T-helper 1 cell treated with Interleukin-12 subunit alpha and Interleukin-12 subunit beta and Interleukin-4 antibody, amounts not matched to agents 30 μg/mL and 1 μg/mL, for 36 hours (primary cell): ENCODE results near the gene PFKM.

Experiments used
- H3K27ac Mint-ChIP-seq: one replicate; pipeline ENCODE4 v1.8.0; 2021; ENCODE audit warnings: mild to moderate bottlenecking, mixed read lengths
- H3K27me3 Mint-ChIP-seq: one replicate; pipeline ENCODE4 v1.8.0; 2021; ENCODE audit warnings: low read depth, mixed read lengths
- H3K36me3 Mint-ChIP-seq: one replicate; pipeline ENCODE4 v1.8.0; 2021; ENCODE audit warnings: low read depth, mixed read lengths
- H3K4me1 Mint-ChIP-seq: one replicate; pipeline ENCODE4 v1.8.0; 2021; ENCODE audit warnings: low read depth, mixed read lengths
- H3K4me3 Mint-ChIP-seq: one replicate; pipeline ENCODE4 v1.8.0; 2021; ENCODE audit warnings: mild to moderate bottlenecking, moderate library complexity, mixed read lengths
- H3K9me3 Mint-ChIP-seq: one replicate; pipeline ENCODE4 v1.8.0; 2021; ENCODE audit warnings: mixed read lengths

Gene PFKM

DNA sequence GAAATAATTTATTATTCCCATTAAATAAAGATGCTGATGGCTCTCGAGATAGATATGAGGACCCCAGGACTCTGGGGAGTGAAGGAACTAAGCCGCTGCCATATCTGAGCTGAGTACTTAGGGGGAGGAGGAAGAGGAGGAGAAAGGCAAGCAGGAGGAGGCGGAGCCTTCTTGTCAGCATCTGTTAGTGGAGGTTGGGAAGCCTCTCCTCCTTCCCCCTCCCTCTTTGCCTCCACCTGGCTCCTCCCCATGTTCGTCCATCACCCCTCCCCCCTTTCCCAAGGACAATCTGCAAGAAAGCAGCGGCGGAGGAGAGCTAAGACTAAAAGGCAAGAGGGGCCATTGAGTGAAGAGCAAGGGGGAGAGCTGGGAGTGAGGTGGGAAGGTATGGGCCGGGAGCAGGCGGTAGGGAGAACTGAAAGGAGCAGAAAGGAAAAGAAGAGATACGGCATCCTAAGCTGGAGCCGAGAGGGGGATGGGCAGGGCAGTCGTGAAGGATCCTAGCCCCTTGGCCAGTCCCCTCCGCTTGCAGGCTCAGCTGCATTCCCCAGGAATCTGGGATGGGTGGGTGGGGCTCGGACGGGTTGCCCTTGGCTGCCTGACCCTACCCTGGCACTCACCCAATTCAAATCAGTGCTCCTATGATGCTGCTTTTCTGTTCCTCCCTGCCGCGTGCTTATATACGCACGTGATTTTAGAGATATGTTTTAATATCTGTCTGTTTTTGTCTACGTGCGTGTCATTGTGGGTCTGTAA is at the start of gene PFKM:
Gene PFKM (plus strand): TSS at position 287 of the 756 bp plus-strand sequence. CDS start 3,411 bp downstream, outside the sequence.
- no peaks in the 10 kb centered on the region for H3K9me3 Mint-ChIP-seq
- H3K4me1 Mint-ChIP-seq: peaks cover 19% of the 10 kb centered on the region
- H3K36me3 Mint-ChIP-seq: peaks cover 4% of the 10 kb centered on the region
- H3K4me3 Mint-ChIP-seq: peak within 1 kb of the TSS; percentile 97
- peaks cover 23% of the 10 kb centered on the region for H3K27me3 Mint-ChIP-seq
- peak within 1 kb of the TSS; percentile 72 for H3K27ac Mint-ChIP-seq

DNA sequence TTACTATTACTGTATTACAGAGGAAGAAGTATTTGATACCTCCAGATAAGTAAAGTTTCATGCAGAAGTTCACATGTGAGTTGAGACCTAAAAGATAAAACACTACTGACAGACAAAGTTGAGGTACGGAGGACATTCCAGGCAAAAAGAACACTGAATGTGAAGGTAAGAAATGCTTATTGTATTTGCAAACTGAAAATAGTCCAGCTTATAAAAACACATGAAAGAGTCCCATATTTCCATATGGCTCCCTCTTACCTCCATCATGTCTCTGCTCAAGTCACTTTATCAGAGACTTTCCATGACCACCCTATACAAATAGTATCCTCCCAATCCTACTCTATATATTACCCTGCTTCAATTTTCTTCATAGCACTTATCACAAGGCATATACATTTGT is 49.1 kb upstream of the PFKM start:
- peaks cover 5% of the 10 kb centered on the region for H3K4me1 Mint-ChIP-seq
- no peak overlapping the region for H3K27ac Mint-ChIP-seq
- no peaks in the 10 kb centered on the region for H3K9me3 Mint-ChIP-seq
- peaks cover 38% of the 10 kb centered on the region for H3K36me3 Mint-ChIP-seq
- H3K27me3 Mint-ChIP-seq: no peaks in the 10 kb centered on the region
- H3K4me3 Mint-ChIP-seq: no peak overlapping the region

DNA sequence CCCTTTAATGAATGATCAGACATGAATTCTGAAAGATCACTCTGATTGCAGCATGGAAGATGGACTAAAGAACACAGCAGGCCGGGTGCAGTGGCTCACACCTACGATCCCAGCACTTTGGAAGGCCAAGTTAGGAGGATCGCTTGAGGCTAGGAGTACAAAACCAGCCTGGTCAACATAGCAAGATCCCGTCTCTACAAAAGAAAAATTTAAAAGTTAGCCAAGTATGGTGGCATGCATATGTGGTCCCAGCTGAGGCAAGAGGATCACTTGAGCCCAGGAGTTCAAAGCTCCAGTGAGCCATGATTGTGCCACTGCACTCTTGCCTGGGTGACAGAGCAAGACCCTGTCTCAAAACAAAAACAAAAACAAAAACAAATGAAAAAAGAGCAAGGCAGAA is 48.4 kb upstream of the PFKM start:
- no peak overlapping the region for H3K4me3 Mint-ChIP-seq
- peaks cover 37% of the 10 kb centered on the region for H3K36me3 Mint-ChIP-seq
- peak overlapping the region; percentile 32 for H3K27ac Mint-ChIP-seq
- H3K9me3 Mint-ChIP-seq: no peaks in the 10 kb centered on the region
- no peaks in the 10 kb centered on the region for H3K27me3 Mint-ChIP-seq
- peaks cover 7% of the 10 kb centered on the region for H3K4me1 Mint-ChIP-seq

DNA sequence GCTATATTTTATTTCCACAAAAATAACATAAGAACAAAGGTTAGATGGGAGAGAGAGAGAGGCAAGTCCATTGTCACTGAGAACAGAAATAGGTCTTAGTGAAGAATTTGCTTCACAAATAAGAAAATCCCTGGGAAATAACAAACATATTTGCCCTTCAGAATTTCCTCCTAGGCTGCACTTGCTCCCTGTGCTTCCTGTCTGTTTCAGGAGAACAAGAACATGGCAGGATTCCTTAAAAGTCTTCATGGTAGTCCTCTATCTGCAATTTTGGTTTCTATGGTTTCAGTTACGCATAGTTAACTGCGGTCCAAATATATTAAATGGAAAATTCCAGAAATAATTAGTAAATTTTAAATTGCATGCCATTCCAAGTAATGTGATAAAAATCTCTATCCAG is 47.4 kb upstream of the PFKM start:
- Mint-ChIP-seq H3K9me3 (no peaks in the 10 kb centered on the region), H3K4me1 (peaks cover 8% of the 10 kb centered on the region), H3K27me3 (no peaks in the 10 kb centered on the region), H3K27ac (no peak overlapping the region), H3K36me3 (peaks cover 38% of the 10 kb centered on the region), H3K4me3 (no peak overlapping the region)

DNA sequence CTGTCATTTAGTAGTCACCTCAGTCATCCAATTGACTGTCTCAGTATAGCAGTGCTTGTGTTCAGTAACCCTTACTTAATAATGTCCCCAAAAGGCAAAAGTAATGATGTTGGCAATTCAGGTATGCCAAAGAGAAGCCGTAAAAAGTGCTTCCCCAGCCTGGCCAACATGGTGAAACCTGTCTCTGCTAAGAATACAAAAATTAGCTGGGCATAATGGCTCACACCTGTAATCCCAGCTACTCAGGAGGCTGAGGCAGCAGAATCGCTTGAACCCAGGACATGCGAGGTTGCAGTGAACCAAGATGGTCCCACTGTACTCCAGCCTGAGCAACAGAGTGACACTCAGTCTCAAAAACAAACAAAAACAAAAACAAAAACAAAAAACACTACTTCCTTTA is 46.9 kb upstream of the PFKM start:
- Mint-ChIP-seq H3K27me3 (no peaks in the 10 kb centered on the region), H3K9me3 (no peaks in the 10 kb centered on the region), H3K27ac (no peak overlapping the region), H3K36me3 (peaks cover 39% of the 10 kb centered on the region), H3K4me3 (no peak overlapping the region), H3K4me1 (peaks cover 7% of the 10 kb centered on the region)

DNA sequence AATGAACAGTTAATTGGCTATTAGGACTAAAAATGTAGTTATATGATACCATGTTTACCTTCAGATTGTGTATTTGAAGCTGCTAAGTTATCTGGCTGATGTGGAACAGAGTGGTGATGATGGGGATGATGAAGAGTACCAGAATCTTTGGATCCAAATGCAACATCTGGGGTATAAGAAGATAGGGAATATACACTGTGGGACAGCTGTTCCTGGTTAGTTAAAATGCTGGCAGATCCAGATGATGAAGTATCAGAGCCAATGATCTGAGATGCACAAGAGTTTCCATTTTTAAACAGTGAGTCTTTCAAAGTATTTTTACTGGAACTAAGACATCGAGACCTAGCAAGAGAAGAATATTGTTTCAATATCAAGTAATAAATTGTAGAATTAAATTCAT is 44.9 kb upstream of the PFKM start:
- Mint-ChIP-seq H3K36me3 (peaks cover 37% of the 10 kb centered on the region), H3K4me1 (peaks cover 3% of the 10 kb centered on the region), H3K27me3 (no peaks in the 10 kb centered on the region), H3K9me3 (no peaks in the 10 kb centered on the region), H3K4me3 (no peak overlapping the region), H3K27ac (no peak overlapping the region)

DNA sequence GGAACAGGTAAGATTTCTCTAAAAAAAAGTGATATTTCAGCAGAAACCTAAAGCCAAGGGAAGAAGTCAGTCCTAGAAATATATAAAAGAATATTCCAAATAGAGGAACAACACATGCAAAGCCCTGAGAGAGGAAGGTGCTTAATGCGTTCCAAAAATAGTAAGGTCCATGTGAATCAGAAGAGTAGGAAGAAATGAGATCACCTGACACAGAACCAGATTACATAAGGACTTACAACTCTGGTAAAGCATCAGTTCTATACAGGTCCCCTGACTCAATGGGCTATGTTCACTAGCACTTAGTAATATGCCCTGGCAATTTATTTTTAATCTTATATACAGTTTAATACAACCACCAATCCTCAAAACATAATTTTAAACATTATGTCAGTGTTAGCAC is 43.3 kb upstream of the PFKM start:
- Mint-ChIP-seq H3K27ac (no peak overlapping the region), H3K36me3 (peaks cover 26% of the 10 kb centered on the region), H3K4me3 (no peak overlapping the region)

DNA sequence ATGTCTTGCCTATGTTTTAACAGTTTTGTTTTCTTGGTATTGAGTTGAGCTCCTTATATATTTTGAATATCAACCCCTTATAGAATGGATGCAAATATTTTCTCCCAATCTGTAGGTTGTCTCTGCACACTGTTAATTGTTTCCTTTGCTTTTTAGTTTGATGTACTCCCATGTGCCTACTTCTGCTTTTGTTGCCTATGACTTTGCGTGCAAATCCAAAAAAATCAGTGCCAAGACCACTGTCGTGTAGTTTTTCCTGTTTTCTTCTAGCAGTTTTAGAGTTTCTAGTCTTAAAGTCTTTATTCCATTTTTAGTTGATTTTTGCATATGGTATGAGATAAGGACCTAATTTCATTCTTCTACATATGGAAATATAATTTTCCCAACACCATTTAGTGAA is 42.1 kb upstream of the PFKM start:
- Mint-ChIP-seq H3K4me3 (no peak overlapping the region), H3K4me1 (peaks cover 3% of the 10 kb centered on the region), H3K27me3 (no peaks in the 10 kb centered on the region), H3K9me3 (no peaks in the 10 kb centered on the region), H3K36me3 (peaks cover 23% of the 10 kb centered on the region), H3K27ac (no peak overlapping the region)

More for the DNA sequence above, 43.3 kb upstream of the PFKM start:
- Mint-ChIP-seq H3K4me1 (peaks cover 3% of the 10 kb centered on the region), H3K9me3 (no peaks in the 10 kb centered on the region), H3K27me3 (no peaks in the 10 kb centered on the region)

DNA sequence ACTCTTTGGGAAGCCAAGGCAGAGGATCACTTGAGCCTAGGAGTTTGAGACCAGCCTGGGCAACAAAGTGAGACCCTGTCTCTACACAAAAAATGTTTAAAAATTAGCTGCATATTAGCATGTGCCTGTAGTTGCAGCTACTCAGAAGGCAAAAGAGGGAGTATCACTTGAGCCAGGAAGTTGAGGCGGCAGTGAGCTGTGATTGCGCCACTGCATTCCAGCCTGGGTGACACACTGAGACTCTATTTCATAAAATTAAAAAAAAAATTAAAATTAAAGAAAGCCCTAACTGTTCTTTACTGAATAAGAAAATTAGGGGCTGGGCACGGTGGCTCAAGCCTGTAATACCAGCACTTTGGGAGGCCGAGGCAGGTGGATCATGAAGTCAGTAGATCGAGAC is 40.3 kb upstream of the PFKM start:
- Mint-ChIP-seq H3K36me3 (peaks cover 32% of the 10 kb centered on the region), H3K4me1 (peaks cover 5% of the 10 kb centered on the region), H3K4me3 (no peak overlapping the region), H3K27ac (no peak overlapping the region), H3K27me3 (no peaks in the 10 kb centered on the region), H3K9me3 (no peaks in the 10 kb centered on the region)

DNA sequence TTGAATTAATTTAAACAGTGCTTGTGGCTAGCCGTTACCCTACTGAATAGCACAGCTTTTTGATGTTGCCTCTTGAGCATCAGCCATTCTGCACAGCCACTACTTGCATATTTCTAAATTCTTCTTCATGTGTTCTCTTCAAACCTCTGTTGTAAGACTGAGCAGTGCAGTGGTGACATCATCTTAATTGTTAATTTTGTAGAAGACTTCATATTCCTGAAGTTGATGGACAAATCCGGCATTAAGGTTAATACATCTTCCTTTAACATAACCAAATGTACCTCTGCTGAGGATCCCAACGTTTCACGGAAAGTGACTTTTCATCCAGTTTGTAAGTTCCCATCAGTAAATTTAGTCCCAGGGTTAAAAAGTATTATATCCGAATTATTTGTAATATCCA is 38.9 kb upstream of the PFKM start:
- Mint-ChIP-seq H3K27me3 (no peaks in the 10 kb centered on the region), H3K27ac (no peak overlapping the region), H3K36me3 (peaks cover 35% of the 10 kb centered on the region), H3K4me1 (peaks cover 5% of the 10 kb centered on the region), H3K4me3 (no peak overlapping the region), H3K9me3 (no peaks in the 10 kb centered on the region)

DNA sequence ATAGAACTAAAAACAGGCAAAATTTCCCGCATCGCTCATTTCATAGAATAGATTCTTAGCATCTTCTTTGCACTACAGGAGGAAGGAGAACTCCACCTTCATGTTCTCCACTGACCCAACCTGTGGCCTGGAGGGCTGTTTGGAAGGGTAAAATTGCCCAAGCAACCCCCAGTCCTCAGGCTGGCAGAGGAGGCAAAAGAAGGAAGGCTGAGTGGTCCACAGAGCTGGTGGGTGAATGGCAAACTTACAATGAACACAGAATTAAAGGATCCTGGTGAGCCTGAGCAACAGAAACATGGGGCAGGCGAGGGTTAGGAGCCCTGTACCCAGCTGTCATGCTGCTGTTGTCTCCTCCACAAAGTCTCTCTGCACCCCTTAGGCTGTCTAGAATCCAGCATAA is 38.3 kb upstream of the PFKM start:
- H3K36me3 Mint-ChIP-seq: peaks cover 30% of the 10 kb centered on the region

DNA sequence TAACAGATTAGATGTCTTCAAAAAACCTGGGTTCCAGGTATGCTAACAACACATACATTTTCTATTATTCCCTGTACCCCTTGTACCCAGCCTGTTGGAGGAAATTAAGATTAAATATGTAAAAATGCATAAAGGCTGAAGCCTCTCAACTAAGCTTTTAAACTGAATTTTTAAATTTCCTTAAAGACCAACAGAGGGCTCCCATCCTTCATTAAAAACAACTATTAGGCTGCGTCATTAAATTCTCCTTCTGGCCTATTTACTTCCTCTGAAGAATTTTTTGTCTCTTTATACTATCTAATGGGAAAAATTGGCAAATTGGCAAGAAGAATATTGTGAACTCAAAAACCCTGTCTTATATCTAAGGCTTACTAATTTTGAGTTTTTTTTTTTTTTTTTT is 35.1 kb upstream of the PFKM start:
- Mint-ChIP-seq H3K4me3 (no peak overlapping the region), H3K27me3 (no peaks in the 10 kb centered on the region), H3K9me3 (no peaks in the 10 kb centered on the region), H3K4me1 (peaks cover 2% of the 10 kb centered on the region), H3K27ac (no peak overlapping the region), H3K36me3 (peaks cover 28% of the 10 kb centered on the region)

More for the DNA sequence above, 38.3 kb upstream of the PFKM start:
- Mint-ChIP-seq H3K9me3 (no peaks in the 10 kb centered on the region), H3K4me1 (peaks cover 2% of the 10 kb centered on the region), H3K27me3 (no peaks in the 10 kb centered on the region), H3K4me3 (no peak overlapping the region), H3K27ac (no peak overlapping the region)

DNA sequence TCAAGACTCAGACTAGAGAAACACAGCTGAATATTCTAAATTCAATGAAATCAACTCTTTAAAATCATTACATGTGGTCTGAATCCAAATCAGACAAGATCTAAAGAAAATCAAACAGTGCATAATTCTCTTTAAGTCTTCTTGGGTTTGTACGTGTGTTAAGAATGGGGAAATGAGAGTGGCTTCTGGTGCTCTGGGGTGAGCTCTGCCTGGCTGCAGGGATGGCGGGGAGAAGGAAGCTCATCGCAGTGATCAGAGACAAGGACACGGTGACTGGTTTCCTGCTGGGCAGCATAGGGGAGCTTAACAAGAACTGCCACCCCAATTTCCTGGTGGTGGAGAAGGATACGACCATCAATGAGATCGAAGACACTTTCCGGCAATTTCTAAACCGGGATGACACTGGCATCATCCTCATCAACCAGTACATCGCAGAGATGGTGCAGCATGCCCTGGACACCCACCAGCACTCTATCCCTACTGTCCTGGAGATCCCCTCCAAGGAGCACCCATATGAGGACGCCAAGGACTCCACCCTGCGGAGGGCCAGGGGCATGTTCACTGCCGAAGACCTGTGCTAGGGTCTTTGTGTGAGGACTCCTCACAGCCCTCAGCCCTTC is 34.2 kb upstream of the PFKM start:
- peaks cover 2% of the 10 kb centered on the region for H3K4me1 Mint-ChIP-seq
- no peaks in the 10 kb centered on the region for H3K27me3 Mint-ChIP-seq
- H3K9me3 Mint-ChIP-seq: no peaks in the 10 kb centered on the region
- peaks cover 28% of the 10 kb centered on the region for H3K36me3 Mint-ChIP-seq
- no peak overlapping the region for H3K27ac Mint-ChIP-seq
- no peak overlapping the region for H3K4me3 Mint-ChIP-seq

DNA sequence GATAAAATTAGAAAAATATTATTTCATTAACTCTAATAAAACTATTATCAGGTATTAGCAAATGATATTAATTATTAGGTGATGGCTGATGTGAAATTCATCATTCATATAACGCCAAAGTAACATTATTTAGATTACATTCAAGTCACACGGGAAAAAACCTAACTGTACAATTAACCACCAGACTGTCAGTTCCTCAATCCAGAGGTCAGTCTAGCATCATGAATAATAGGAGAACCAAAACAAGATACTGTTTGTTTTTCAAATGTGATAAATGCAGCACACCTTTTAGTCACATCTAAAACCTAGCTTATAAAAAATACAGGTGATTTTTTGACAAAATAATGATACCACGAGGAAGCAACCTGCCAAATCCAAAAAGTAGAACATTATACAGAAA is 32.8 kb upstream of the PFKM start:
- H3K27ac Mint-ChIP-seq: no peak overlapping the region
- H3K27me3 Mint-ChIP-seq: no peaks in the 10 kb centered on the region
- H3K4me1 Mint-ChIP-seq: peaks cover 2% of the 10 kb centered on the region
- H3K9me3 Mint-ChIP-seq: no peaks in the 10 kb centered on the region
- H3K36me3 Mint-ChIP-seq: peaks cover 33% of the 10 kb centered on the region
- no peak overlapping the region for H3K4me3 Mint-ChIP-seq

DNA sequence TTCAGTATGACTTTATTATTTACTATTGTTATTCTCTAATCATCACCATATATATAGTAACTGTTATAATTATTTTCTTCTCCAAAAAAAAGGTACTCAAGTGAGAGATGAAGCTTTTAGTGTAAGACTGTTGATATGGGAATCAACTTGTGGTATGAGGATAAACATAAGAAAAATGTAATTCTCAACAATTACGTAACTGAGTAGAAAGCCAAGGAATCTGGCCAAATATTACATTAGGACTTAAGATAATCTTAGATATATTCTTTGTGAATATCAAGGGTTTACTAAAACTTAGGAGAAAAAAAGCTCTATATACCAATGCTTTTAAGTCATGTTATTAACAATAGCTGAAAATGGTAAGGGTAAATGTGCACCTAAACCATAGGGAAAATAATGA is 26.6 kb upstream of the PFKM start:
- Mint-ChIP-seq H3K4me3 (no peak overlapping the region), H3K27ac (no peak overlapping the region), H3K9me3 (no peaks in the 10 kb centered on the region), H3K27me3 (no peaks in the 10 kb centered on the region), H3K4me1 (peaks cover 3% of the 10 kb centered on the region), H3K36me3 (peaks cover 33% of the 10 kb centered on the region)
